ENCODE data around the gene RAB5IF. TPM values are rescaled to one million over a fixed set of nuclear protein-coding genes. Genes with fewer than 3 reads are reported as not detected.
"Not testable (repeated sequence)": the region's sequence is repeated elsewhere in the genome, so short reads cannot be mapped to it uniquely, and the experiment has no call there.

RAB5IF gene
- total and polyA plus RNA-seq, 2 of the 8 experiments (the other 6 are each of a cell fraction or from before 2014, with no cell fraction given): 95.5 to 148 TPM

DNA sequence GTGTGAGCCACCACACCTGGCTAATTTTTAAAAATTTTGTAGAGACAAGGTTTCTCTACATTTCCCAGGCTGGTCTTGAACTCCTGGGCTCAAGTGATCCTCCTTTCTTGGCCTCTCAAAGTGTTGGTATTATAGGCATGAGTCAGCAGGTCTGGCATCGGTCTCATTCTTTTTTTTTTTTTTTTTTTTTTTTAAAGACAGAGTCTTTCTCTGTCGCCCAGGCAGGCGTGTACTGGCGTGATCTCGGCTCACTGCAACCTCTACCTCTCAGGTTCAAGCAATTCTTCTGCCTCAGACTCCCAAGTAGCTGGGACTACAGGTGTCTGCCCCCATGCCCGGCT lies 2.8 kb downstream of the RAB5IF start:
- WGBS, 2 experiments (ENCODE audit: extremely low coverage in 1 of 2, insufficient coverage in 1 of 2, insufficient read length in 1 of 2, insufficient replicate concordance in 2 of 2, low coverage in 1 of 2, low lambda C conversion rate in 2 of 2, missing lambda C conversion rate in 1 of 2): 71% methylated on average over 2 of the region's 6 CpGs; no CpG with 5 or more reads in 1 of the 2 experiments
- H3K14ac ChIP-seq (ENCODE audit: insufficient read length); H2BK20ac ChIP-seq (ENCODE audit: low read length); H2AFZ ChIP-seq (ENCODE audit: low read length); H3K4me2 ChIP-seq (ENCODE audit: insufficient read depth in 1 of 2, low read depth in 2 of 2, low read length in 2 of 2); H3K23me2 ChIP-seq (ENCODE audit: low read depth, low read length); H4K8ac ChIP-seq (ENCODE audit: extremely low read depth, insufficient read depth, low read length); H3K4ac ChIP-seq (replicated peaks; ENCODE audit: insufficient read length, low read depth, low read length); H2AK5ac ChIP-seq (ENCODE audit: low read depth, low read length); H3K4me3 ChIP-seq (ENCODE audit: extremely low read depth in 1 of 4, insufficient read depth in 2 of 4, low read depth in 3 of 4, low read length in 4 of 4); H4K91ac ChIP-seq (replicated peaks; ENCODE audit: insufficient read length, low read length); H3K23ac ChIP-seq (ENCODE audit: insufficient read length); H2BK5ac ChIP-seq (ENCODE audit: low read depth, low read length); H4K5ac ChIP-seq (ENCODE audit: insufficient read length, low read depth, low read length); H2BK15ac ChIP-seq (ENCODE audit: low read length); H2BK12ac ChIP-seq (ENCODE audit: low read depth, low read length); H3K27me3 ChIP-seq (replicated peaks in 1 of 4; ENCODE audit: control insufficient read depth in 3 of 4, extremely low read depth in 1 of 4, insufficient read depth in 3 of 4, low read length in 3 of 4); FAIRE-seq; H3K9me3 ChIP-seq (ENCODE audit: insufficient read depth in 2 of 2, low read depth in 1 of 2, low read length in 1 of 2); H3K4me1 ChIP-seq (replicated peaks in 1 of 4; ENCODE audit: control insufficient read depth in 3 of 4, insufficient read depth in 4 of 4, low read length in 3 of 4); DNase-seq (ENCODE audit: low read depth in 1 of 2, low spot score in 2 of 2); H3K18ac ChIP-seq (ENCODE audit: extremely low read depth, low read length); H3K9ac ChIP-seq (replicated peaks in 1 of 4; ENCODE audit: extremely low read depth in 1 of 4, low read depth in 3 of 4, low read length in 3 of 4); H3K56ac ChIP-seq (replicated peaks; ENCODE audit: insufficient read length, low read depth, low read length); H3K27ac ChIP-seq (ENCODE audit: low read depth, low read length); H2BK120ac ChIP-seq (replicated peaks; ENCODE audit: low read depth, low read length): not testable (repeated sequence)
- Histone ChIP-seq H3K79me2 (ENCODE audit: control insufficient read depth in 1 of 2, insufficient read depth in 2 of 2, low read length in 2 of 2) (peaks cover 10 to 26% of the 10 kb centered on the region in 2 experiments), H3K36me3 (ENCODE audit: control insufficient read depth in 2 of 4, insufficient read depth in 4 of 4, low read length in 3 of 4) (peaks cover 13 to 46% (median 35%) of the 10 kb centered on the region in 4 experiments), H3K79me1 (ENCODE audit: low read depth, low read length) (peaks cover 13% of the 10 kb centered on the region), H4K20me1 (replicated peaks in 1 of 2; ENCODE audit: control insufficient read depth in 1 of 2, insufficient read depth in 2 of 2, low read length in 2 of 2) (peaks cover 0 to 17% of the 10 kb centered on the region in 2 experiments)
- CTCF ChIA-PET (ENCODE audit: partially characterized antibody): interaction anchor here (0.8 to 1.9 kb wide), 3 partner anchors 17 to 147 kb away, joined by 3 to 10 read pairs (median 3); partner anchors contain the start of gene SLA2
- POLR2A ChIA-PET (ENCODE audit: partially characterized antibody): interaction anchor here (0.6 to 2.3 kb wide), 3 partner anchors 16 to 683 kb away, joined by 3 to 4 read pairs (median 3); no protein-coding TSS in a partner anchor
